GM10847 (cell line): ENCODE results near the gene HOXD13.

Experiments
- POLR2A ChIP-seq: IDR thresholded peaks from 2 replicates; pipeline ENCODE4 v1.6.1; 2011; ENCODE audit not compliant: insufficient read length; ENCODE audit errors: extremely low read depth

HOXD13 gene

DNA sequence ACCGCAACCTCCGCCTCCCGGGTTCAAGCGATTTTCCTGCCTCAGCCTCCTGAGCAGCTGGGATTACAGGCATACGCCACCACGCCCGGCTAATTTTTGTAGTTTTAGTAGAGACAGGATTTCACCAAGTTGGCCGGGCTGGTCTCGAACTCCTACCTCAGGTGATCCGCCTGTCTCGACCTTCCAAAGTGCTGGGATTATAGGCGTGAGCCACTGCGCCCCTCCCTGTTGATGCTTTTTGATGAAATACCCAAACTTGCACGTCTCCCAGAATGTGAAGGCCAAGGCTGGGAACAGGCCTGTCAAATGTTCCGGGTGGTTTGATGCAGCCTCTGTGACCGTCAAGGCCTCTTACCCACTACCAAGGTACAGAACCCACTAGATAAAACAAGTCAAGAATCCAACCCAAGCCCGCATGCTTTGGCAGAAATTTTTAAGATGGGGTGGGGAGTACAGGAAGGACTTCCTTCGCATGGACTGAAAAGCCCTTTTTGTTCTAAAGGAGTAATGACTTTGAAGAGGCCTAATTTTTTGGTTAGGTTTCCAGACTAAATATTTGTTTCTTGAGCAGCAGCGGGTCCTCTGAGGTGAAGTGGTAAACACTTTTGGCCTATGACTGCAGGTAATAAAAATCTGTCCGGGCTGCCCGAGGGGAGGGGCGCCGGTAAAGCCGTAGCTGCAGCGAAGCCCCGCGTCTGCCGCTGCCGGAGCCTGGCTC, 5.0 kb upstream of the HOXD13 start:
- no peak for TF ChIP-seq POLR2A

GRCh38 chr2:176088048-176088936, 4.2 kb upstream of the HOXD13 start:
- no peak for TF ChIP-seq POLR2A

DNA sequence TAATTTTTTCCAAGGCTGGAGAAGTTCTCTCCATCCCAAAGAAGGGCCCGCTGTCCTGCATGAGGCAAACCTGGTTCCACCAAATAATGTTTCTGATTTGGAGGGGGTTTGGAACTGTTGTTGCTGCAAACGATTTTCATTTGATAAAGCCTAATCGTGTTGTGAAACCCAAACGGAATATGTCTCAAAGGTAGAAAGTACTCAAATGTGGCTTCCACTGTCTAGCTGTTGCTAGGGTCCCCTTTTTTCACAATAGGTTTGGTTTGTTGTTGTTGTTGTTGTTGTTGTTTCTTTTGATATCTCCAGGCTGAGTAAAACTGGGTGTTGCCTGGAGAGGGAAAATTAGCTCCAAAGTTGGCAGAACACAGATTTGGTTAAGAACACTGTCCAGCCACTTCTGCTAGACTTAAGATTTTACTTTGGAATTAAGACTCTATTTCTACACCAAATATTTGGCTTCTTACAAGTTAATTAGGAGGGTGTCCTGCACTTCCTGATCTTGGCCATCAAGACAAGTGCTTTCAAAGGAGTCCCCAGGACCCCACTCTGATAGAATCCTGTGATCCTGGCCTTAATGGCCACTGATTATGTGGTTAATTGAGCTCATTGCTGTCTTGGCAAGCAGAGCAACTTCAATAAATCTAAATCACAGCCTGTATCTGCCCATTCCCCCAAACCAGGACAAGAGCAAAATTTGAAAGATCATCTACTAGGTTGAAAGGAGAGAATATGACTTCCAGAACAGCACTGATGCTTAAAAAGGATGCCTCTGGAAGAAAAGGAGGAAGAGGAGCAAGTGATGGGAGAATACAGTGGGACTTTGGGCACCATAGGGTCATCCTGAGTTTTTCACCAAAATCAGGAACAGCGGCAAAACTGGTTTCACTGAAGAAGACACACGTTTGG, 3.3 kb upstream of the HOXD13 start:
- no peak for TF ChIP-seq POLR2A

GRCh38 chr2:176089843-176090395, 2.6 kb upstream of the HOXD13 start:
- TF ChIP-seq POLR2A = no peak

DNA sequence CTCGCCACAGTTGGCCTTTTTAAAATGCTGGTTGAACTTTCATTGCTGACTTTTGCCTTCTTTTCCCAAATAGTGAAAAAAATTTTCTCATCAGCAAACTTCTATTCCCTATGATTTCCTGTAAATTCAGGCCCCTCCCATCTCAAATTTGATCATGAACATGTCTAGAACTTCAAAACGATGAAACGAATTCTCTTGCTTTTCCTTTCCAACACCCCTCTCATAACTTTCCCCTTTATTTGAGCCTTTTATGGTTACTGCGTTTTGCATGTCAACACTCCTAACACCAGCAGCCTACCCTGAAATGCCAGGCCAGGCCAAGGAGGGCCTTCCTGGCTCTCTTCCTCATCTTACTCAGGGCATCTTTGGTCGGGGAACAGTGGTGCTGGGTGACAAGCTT, 1.7 kb upstream of the HOXD13 start:
- no peak for TF ChIP-seq POLR2A

GRCh38 chr2:176091329-176092258, 927 bp upstream of the HOXD13 start:
- no peak for TF ChIP-seq POLR2A

GRCh38 chr2:176093145-176093897, 800 bp downstream of the HOXD13 start:
- TF ChIP-seq POLR2A = no peak

DNA sequence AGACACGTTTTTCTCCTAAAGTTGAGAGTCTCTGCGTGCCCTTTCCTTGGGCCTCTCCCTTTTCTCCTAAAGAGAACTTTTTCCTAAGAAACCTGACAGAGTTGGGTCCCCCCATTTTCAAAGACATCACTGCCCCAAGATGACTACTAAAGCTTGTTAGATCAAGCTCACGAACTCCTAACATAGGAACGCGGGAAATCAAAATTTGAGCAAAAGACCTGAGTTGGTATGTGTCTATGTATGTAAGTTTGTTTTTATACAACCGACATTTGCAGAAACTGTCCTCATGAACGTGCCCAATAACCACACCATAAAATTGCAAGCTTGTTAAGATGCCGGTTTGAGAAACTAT, 1.4 kb downstream of the HOXD13 start:
- no peak for TF ChIP-seq POLR2A

DNA sequence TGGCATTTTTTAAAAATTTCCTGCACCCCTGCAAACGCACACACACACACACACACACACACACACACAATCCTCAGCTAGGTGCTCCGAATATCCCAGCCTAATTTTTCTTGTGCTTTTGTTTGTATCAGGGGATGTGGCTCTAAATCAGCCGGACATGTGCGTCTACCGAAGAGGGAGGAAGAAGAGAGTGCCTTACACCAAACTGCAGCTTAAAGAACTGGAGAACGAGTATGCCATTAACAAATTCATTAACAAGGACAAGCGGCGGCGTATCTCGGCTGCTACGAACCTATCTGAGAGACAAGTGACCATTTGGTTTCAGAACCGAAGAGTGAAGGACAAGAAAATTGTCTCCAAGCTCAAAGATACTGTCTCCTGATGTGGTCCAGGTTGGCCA, 1.8 kb downstream of the HOXD13 start:
- no peak for TF ChIP-seq POLR2A

DNA sequence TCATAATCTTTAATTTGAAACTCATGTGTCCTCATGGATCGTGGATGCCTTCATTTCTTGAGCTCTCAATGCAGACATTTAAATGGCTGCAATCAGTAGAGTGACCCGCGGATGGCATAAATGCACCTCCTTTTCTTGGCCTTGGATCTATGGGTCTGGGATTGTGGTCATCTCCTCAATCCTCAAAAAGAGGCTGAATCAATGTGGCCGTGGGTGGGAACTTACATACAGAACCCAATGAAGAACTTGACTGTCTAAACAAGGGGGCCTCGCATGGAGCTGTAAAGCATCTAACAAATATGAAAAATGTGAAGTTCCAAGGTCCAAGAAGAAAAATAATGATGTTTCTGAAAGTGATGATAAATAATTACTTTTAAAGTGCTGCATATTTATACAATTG, 2.9 kb downstream of the HOXD13 start:
- TF ChIP-seq POLR2A = no peak

DNA sequence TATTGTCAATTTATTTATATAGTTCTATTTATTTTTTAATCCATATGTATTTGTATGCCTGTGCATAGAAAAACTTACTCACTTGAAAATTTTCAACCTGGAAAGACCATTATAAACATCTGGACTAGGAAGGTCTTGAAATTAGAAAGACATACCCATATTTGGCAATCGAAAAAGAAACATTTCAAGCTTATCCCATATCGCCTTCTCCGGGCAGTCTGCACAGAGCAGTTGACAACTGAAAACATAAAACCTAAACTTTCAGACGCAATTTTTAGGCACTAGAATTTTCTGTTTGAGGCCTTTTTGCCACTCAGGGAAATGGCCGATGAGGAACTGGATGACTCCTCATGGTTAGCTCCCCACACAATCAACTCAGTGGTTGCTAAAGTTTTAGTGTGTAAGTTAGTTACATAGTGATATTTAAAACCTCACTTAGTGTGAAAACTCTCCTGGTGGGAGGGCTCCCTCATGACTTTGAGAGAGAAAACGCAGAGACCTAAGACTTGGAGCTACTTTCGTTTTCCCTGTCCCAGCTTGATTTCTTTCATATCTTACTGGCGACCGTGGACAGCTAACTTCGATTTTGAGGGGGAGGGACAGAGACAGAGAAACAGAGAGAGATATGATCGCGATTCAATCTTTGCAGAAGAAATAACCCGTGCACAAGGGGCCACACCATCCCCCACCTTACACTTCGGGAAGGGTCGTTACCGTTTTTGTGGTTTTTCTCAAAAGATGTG, 3.9 kb downstream of the HOXD13 start:
- no peak for TF ChIP-seq POLR2A

GRCh38 chr2:176096986-176097819, 4.7 kb downstream of the HOXD13 start:
- no peak for TF ChIP-seq POLR2A
